IPS-15b (cell line): ENCODE results near the gene KRTAP5-5.
A peak's percentile ranks its signal among the peaks of the same experiment; 100 is the strongest.

ENCODE experiments used
- H3K27me3 ChIP-seq: one replicate; pipeline ENCODE4 v1.6.1; 2013; ENCODE audit warnings: low read length; ENCODE audit not compliant: control insufficient read depth, insufficient read depth
- H3K36me3 ChIP-seq: one replicate; pipeline ENCODE4 v1.6.1; 2013; ENCODE audit warnings: low read length; ENCODE audit not compliant: control insufficient read depth, insufficient read depth
- H3K4me1 ChIP-seq: one replicate; pipeline ENCODE4 v1.6.1; 2013; ENCODE audit warnings: mild to moderate bottlenecking, low read length; ENCODE audit not compliant: control insufficient read depth, insufficient read depth
- H3K4me3 ChIP-seq: one replicate; pipeline ENCODE4 v1.5.1; 2013; ENCODE audit warnings: low read depth, low read length
- H3K9ac ChIP-seq: one replicate; pipeline ENCODE4 v1.6.1; 2013; ENCODE audit warnings: low read depth, mild to moderate bottlenecking, low read length
- H3K9me3 ChIP-seq: one replicate; pipeline ENCODE4 v1.6.1; 2013; ENCODE audit warnings: mild to moderate bottlenecking, low read length; ENCODE audit not compliant: control insufficient read depth, insufficient read depth

Gene KRTAP5-5

GRCh38 chr11:1608363-1608762, 21.2 kb upstream of the KRTAP5-5 start, which contains the start of gene KRTAP5-3:
KRTAP5-3 (minus strand) TSS chr11:1608463; CDS start chr11:1608385, 78 bp downstream.
- Histone ChIP-seq H3K4me3 (no peak within 1 kb of the TSS), H3K36me3 (no peaks in the 10 kb centered on the region), H3K27me3 (peaks cover 7% of the 10 kb centered on the region), H3K9ac (no peak within 1 kb of the TSS), H3K9me3 (no peaks in the 10 kb centered on the region), H3K4me1 (peaks cover 2% of the 10 kb centered on the region)

DNA sequence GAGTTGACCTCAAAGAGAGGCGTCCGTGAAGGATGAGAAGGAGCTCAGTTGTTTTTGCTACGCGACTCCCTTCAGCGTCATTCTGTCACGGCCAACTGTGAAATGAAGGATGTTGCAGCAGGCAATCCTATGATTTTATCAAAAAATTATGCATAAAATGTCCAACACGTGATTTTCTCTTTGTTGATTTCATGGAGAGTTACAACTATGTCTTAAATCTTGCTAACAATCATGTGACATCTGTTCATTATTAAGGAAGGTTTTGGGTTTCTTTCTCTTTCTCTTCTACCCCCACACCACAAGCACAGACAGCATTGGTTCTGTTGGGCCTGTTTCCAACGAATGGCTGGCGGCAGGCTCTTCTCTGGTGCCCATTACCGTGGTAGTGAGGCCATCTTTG, 11.3 kb upstream of the KRTAP5-5 start:
- H3K4me1 ChIP-seq: no peaks in the 10 kb centered on the region
- H3K9me3 ChIP-seq: no peaks in the 10 kb centered on the region
- H3K27me3 ChIP-seq: peaks cover 7% of the 10 kb centered on the region
- no peak overlapping the region for H3K4me3 ChIP-seq
- no peaks in the 10 kb centered on the region for H3K36me3 ChIP-seq
- no peak overlapping the region for H3K9ac ChIP-seq

DNA sequence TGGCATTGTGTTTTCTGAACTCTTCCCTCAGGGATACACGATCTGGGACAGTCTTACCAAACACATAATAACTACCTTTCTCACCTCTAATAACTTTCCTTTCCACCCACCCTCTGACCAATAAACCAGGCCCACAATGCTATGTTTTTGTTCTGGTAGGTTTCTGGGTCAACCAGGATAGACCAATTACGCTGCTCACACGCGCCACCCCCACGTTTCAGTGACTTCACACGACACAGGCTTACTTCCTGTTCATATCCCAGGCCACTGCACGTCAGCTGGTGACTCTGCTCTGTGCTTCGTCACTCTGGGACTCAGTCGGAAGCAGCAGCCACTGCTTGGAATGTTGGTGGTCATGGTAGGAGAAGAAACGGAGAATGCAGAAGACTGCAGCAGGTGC, 10.1 kb upstream of the KRTAP5-5 start:
- Histone ChIP-seq H3K27me3 (peaks cover 7% of the 10 kb centered on the region), H3K36me3 (no peaks in the 10 kb centered on the region), H3K9me3 (no peaks in the 10 kb centered on the region), H3K4me1 (no peaks in the 10 kb centered on the region), H3K9ac (no peak overlapping the region), H3K4me3 (no peak overlapping the region)

- Histone ChIP-seq H3K4me3 (no peak within 1 kb of the TSS), H3K27me3 (no peaks in the 10 kb centered on the region), H3K9ac (no peak within 1 kb of the TSS), H3K4me1 (no peaks in the 10 kb centered on the region), H3K36me3 (no peaks in the 10 kb centered on the region), H3K9me3 (no peaks in the 10 kb centered on the region)
Measured at GRCh38 chr11:1622086-1622485, 7.5 kb upstream of the KRTAP5-5 start, which contains the start of gene KRTAP5-4. KRTAP5-4 (minus strand) TSS chr11:1622138; CDS start chr11:1622093, 45 bp downstream.

- Histone ChIP-seq H3K9ac (no peak overlapping the region), H3K27me3 (no peaks in the 10 kb centered on the region), H3K4me3 (no peak overlapping the region), H3K4me1 (no peaks in the 10 kb centered on the region), H3K9me3 (no peaks in the 10 kb centered on the region), H3K36me3 (no peaks in the 10 kb centered on the region)
Measured at GRCh38 chr11:1623716-1624115, 5.9 kb upstream of the KRTAP5-5 start.

GRCh38 chr11:1624621-1625020, 5.0 kb upstream of the KRTAP5-5 start:
- Histone ChIP-seq H3K9ac (no peak overlapping the region), H3K4me1 (peaks cover 3% of the 10 kb centered on the region), H3K36me3 (no peaks in the 10 kb centered on the region), H3K27me3 (peaks cover 5% of the 10 kb centered on the region), H3K9me3 (no peaks in the 10 kb centered on the region), H3K4me3 (no peak overlapping the region)

DNA sequence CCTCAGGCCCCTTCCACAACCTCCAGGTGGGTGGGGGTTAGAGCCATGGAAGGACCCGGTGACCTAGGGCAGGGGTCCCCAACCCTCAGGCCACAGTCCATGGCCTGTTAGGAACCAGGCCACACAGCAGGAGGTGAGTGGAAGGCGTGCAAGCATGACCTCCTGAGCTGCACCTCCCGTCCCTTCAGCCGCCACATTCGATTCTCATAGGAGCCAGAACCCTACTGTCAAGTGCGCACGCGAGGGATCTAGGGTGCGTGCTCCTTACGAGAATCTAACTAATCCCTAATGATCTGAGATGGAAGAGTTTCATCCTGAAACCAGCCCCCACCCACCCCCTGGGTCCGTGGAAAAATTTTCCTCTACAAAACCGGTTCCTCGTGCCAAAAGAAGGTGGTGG, 4.0 kb upstream of the KRTAP5-5 start:
- no peaks in the 10 kb centered on the region for H3K36me3 ChIP-seq
- H3K9ac ChIP-seq: no peak overlapping the region
- H3K9me3 ChIP-seq: no peaks in the 10 kb centered on the region
- H3K4me3 ChIP-seq: no peak overlapping the region
- H3K4me1 ChIP-seq: peaks cover 3% of the 10 kb centered on the region
- peaks cover 5% of the 10 kb centered on the region for H3K27me3 ChIP-seq

DNA sequence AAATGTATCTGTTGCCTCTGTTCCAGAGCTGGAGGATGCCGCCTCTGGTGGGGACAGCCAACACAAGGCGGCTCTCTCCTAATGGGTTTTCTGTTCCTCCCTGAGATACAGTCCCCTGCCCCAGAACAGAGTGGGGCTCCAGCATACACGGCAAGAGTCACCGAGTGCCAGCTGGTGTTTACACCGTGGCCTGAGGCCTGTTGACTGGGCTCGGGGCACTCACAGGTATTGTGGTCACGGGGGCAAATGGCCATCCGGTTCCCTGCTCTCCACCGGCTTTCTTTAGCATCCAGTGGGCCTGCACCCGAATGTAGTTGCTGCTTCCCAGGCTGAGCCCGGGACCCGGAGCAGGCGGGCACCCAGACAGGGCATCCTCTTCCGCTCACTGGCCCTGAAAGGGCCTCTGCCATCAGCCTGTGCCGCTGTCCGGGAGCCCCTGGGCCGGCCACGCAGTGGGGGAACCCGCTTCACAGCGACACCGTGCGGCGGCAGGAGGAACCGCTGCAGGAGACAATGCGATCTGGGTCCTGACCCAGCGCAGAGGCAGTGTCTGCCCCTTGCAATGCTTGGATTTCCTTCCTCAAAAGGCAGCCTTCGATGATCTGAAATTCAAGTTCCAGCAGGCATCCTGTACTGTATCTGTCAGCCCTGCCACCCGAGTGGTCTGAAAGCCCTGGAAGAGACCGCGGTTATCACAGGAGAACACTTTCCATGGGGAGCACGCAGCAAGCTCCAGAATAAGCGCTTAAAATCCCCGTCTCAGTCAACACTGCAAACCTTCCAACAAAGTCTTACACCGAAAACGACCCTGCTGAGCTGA, 859 bp upstream of the KRTAP5-5 start:
- H3K4me1 ChIP-seq: peaks cover 3% of the 10 kb centered on the region
- H3K9ac ChIP-seq: peak overlapping the region; percentile 16
- no peaks in the 10 kb centered on the region for H3K9me3 ChIP-seq
- no peak overlapping the region for H3K4me3 ChIP-seq
- no peaks in the 10 kb centered on the region for H3K36me3 ChIP-seq
- H3K27me3 ChIP-seq: peaks cover 5% of the 10 kb centered on the region

- Histone ChIP-seq H3K27me3 (peaks cover 5% of the 10 kb centered on the region), H3K4me3 (no peak overlapping the region)
Measured at GRCh38 chr11:1630271-1630670, 696 bp downstream of the KRTAP5-5 start.

GRCh38 chr11:1631066-1631568, 1.5 kb downstream of the KRTAP5-5 start:
- Histone ChIP-seq H3K27me3 (peaks cover 5% of the 10 kb centered on the region), H3K9me3 (no peaks in the 10 kb centered on the region), H3K4me3 (no peak overlapping the region), H3K36me3 (no peaks in the 10 kb centered on the region), H3K4me1 (peaks cover 3% of the 10 kb centered on the region), H3K9ac (no peak overlapping the region)

More at GRCh38 chr11:1630271-1630670, 696 bp downstream of the KRTAP5-5 start:
- no peaks in the 10 kb centered on the region for H3K9me3 ChIP-seq
- no peak overlapping the region for H3K9ac ChIP-seq
- no peaks in the 10 kb centered on the region for H3K36me3 ChIP-seq
- H3K4me1 ChIP-seq: peaks cover 3% of the 10 kb centered on the region

- no peaks in the 10 kb centered on the region for H3K9me3 ChIP-seq
- H3K9ac ChIP-seq: no peak overlapping the region
- H3K4me3 ChIP-seq: no peak overlapping the region
- no peaks in the 10 kb centered on the region for H3K36me3 ChIP-seq
- H3K4me1 ChIP-seq: peaks cover 3% of the 10 kb centered on the region
- H3K27me3 ChIP-seq: peaks cover 5% of the 10 kb centered on the region
Measured at GRCh38 chr11:1632053-1632714, 2.6 kb downstream of the KRTAP5-5 start.

GRCh38 chr11:1633864-1634263, 4.3 kb downstream of the KRTAP5-5 start:
- Histone ChIP-seq H3K27me3 (peaks cover 5% of the 10 kb centered on the region), H3K9me3 (no peaks in the 10 kb centered on the region), H3K4me3 (no peak overlapping the region), H3K4me1 (peaks cover 3% of the 10 kb centered on the region), H3K9ac (no peak overlapping the region), H3K36me3 (no peaks in the 10 kb centered on the region)
